Stimulated activated naive B cell treated with anti-CD40 and anti-IgM and Interleukin-4, amounts not matched to agents 10 μg/mL and 1 μg/mL and 100 μg/mL, for 72 hours (primary cell): ENCODE results near the gene PLPPR1.

Experiments used
- ATAC-seq, 2 donors: fragments of 150-1000 bp; cut with Tn5 transposase; replicated peaks; 2 replicates each; pipeline ENCODE4 v1.10.0; 2021; ENCODE audit warnings: moderate library complexity in 1 of 2
- DNase-seq: peaks from one replicate; pipeline ENCODE4 v3.0.0; 2021
- H3K27ac Mint-ChIP-seq: one replicate; pipeline ENCODE4 v1.8.0; 2022; ENCODE audit warnings: mild to moderate bottlenecking, mixed read lengths
- H3K27me3 Mint-ChIP-seq, 2 donors: one replicate each; pipeline ENCODE4 v1.8.0; 2022; ENCODE audit warnings: mixed read lengths in 2 of 2
- H3K36me3 Mint-ChIP-seq, 2 donors: one replicate each; pipeline ENCODE4 v1.8.0; 2022; ENCODE audit warnings: mixed read lengths in 2 of 2, mild to moderate bottlenecking in 1 of 2
- H3K4me1 Mint-ChIP-seq, 2 donors: one replicate each; pipeline ENCODE4 v1.8.0; 2022; ENCODE audit warnings: mixed read lengths in 2 of 2, mild to moderate bottlenecking in 1 of 2
- H3K4me3 Mint-ChIP-seq, 2 donors: one replicate each; pipeline ENCODE4 v1.8.0; 2022; ENCODE audit warnings: mild to moderate bottlenecking in 2 of 2, mixed read lengths in 2 of 2, moderate library complexity in 1 of 2
- H3K9me3 Mint-ChIP-seq, 2 donors: one replicate each; pipeline ENCODE4 v1.8.0; 2022; ENCODE audit warnings: mixed read lengths in 2 of 2, mild to moderate bottlenecking in 1 of 2

PLPPR1 gene

GRCh38 chr9:101165131-101165530, 136.6 kb downstream of the PLPPR1 start:
- ATAC-seq: no peak

GRCh38 chr9:101167490-101168134, 139.1 kb downstream of the PLPPR1 start:
- ATAC-seq: no peak
- Mint-ChIP-seq H3K27ac (no peak overlapping the region), H3K4me3 (no peak overlapping the region), H3K36me3 (no peaks in the 10 kb centered on the region), H3K9me3 (peaks cover 3 to 9% of the 10 kb centered on the region in 2 donors), H3K27me3 (peaks cover 0 to 3% of the 10 kb centered on the region in 2 donors), H3K4me1 (no peaks in the 10 kb centered on the region)
- no peak for DNase-seq

More at GRCh38 chr9:101165131-101165530, 136.6 kb downstream of the PLPPR1 start:
- H3K27me3 Mint-ChIP-seq: peaks cover 0 to 3% of the 10 kb centered on the region in 2 donors
- no peaks in the 10 kb centered on the region for H3K36me3 Mint-ChIP-seq
- H3K27ac Mint-ChIP-seq: no peak overlapping the region
- H3K4me3 Mint-ChIP-seq: no peak overlapping the region
- H3K4me1 Mint-ChIP-seq: no peaks in the 10 kb centered on the region
- no peak for DNase-seq
- peaks cover 2 to 4% of the 10 kb centered on the region in 2 donors for H3K9me3 Mint-ChIP-seq

- Mint-ChIP-seq H3K9me3 (peaks cover 5 to 9% of the 10 kb centered on the region in 2 donors), H3K36me3 (no peaks in the 10 kb centered on the region), H3K4me1 (no peaks in the 10 kb centered on the region), H3K27me3 (peaks cover 0 to 5% of the 10 kb centered on the region in 2 donors), H3K4me3 (no peak overlapping the region), H3K27ac (no peak overlapping the region)
- no peak for DNase-seq
- no peak for ATAC-seq
Measured at GRCh38 chr9:101172616-101173015, 144.1 kb downstream of the PLPPR1 start.

GRCh38 chr9:101173907-101174306, 145.4 kb downstream of the PLPPR1 start:
- H3K4me3 Mint-ChIP-seq: no peak overlapping the region
- no peak for DNase-seq
- H3K36me3 Mint-ChIP-seq: no peaks in the 10 kb centered on the region
- peaks cover 5 to 9% of the 10 kb centered on the region in 2 donors for H3K9me3 Mint-ChIP-seq
- H3K27me3 Mint-ChIP-seq: peaks cover 0 to 5% of the 10 kb centered on the region in 2 donors
- H3K27ac Mint-ChIP-seq: no peak overlapping the region
- no peak for ATAC-seq
- no peaks in the 10 kb centered on the region for H3K4me1 Mint-ChIP-seq

- Mint-ChIP-seq H3K9me3 (peaks cover 0 to 3% of the 10 kb centered on the region in 2 donors), H3K27ac (no peak overlapping the region), H3K4me3 (no peak overlapping the region), H3K27me3 (peaks cover 0 to 5% of the 10 kb centered on the region in 2 donors), H3K36me3 (no peaks in the 10 kb centered on the region), H3K4me1 (no peaks in the 10 kb centered on the region)
- no peak for DNase-seq
- no peak for ATAC-seq
Measured at GRCh38 chr9:101176384-101176783, 147.9 kb downstream of the PLPPR1 start.

- Mint-ChIP-seq H3K9me3 (peaks cover 2 to 4% of the 10 kb centered on the region in 2 donors), H3K27me3 (no peaks in the 10 kb centered on the region), H3K36me3 (no peaks in the 10 kb centered on the region), H3K4me1 (no peaks in the 10 kb centered on the region), H3K4me3 (no peak overlapping the region), H3K27ac (no peak overlapping the region)
- DNase-seq (no peak), ATAC-seq (no peak)
Measured at GRCh38 chr9:101184813-101185278, 156.3 kb downstream of the PLPPR1 start.

GRCh38 chr9:101191723-101192122, 163.2 kb downstream of the PLPPR1 start:
- Mint-ChIP-seq H3K27ac (no peak overlapping the region), H3K9me3 (no peaks in the 10 kb centered on the region)

GRCh38 chr9:101197026-101197425, 168.5 kb downstream of the PLPPR1 start:
- Mint-ChIP-seq H3K9me3 (no peaks in the 10 kb centered on the region), H3K4me1 (no peaks in the 10 kb centered on the region), H3K4me3 (no peak overlapping the region), H3K36me3 (no peaks in the 10 kb centered on the region), H3K27me3 (no peaks in the 10 kb centered on the region), H3K27ac (no peak overlapping the region)
- ATAC-seq: no peak
- no peak for DNase-seq

More at GRCh38 chr9:101191723-101192122, 163.2 kb downstream of the PLPPR1 start:
- DNase-seq (no peak), ATAC-seq (no peak)
- H3K4me3 Mint-ChIP-seq: no peak overlapping the region
- no peaks in the 10 kb centered on the region for H3K27me3 Mint-ChIP-seq
- H3K36me3 Mint-ChIP-seq: no peaks in the 10 kb centered on the region
- no peaks in the 10 kb centered on the region for H3K4me1 Mint-ChIP-seq

GRCh38 chr9:101200852-101201251, 172.3 kb downstream of the PLPPR1 start:
- H3K9me3 Mint-ChIP-seq: no peaks in the 10 kb centered on the region
- H3K4me3 Mint-ChIP-seq: no peak overlapping the region
- no peak for DNase-seq
- no peak overlapping the region for H3K27ac Mint-ChIP-seq
- H3K4me1 Mint-ChIP-seq: no peaks in the 10 kb centered on the region
- no peaks in the 10 kb centered on the region for H3K27me3 Mint-ChIP-seq
- no peaks in the 10 kb centered on the region for H3K36me3 Mint-ChIP-seq
- ATAC-seq: no peak

GRCh38 chr9:101201630-101202029, 173.1 kb downstream of the PLPPR1 start:
- no peaks in the 10 kb centered on the region for H3K9me3 Mint-ChIP-seq
- no peaks in the 10 kb centered on the region for H3K27me3 Mint-ChIP-seq
- ATAC-seq: no peak
- H3K4me3 Mint-ChIP-seq: no peak overlapping the region
- H3K27ac Mint-ChIP-seq: no peak overlapping the region
- H3K4me1 Mint-ChIP-seq: no peaks in the 10 kb centered on the region
- DNase-seq: no peak
- H3K36me3 Mint-ChIP-seq: no peaks in the 10 kb centered on the region

GRCh38 chr9:101209670-101210069, 181.1 kb downstream of the PLPPR1 start:
- no peak for ATAC-seq
- Mint-ChIP-seq H3K4me1 (no peaks in the 10 kb centered on the region), H3K9me3 (no peaks in the 10 kb centered on the region)

GRCh38 chr9:101212661-101213060, 184.1 kb downstream of the PLPPR1 start:
- H3K27me3 Mint-ChIP-seq: peaks cover 0 to 4% of the 10 kb centered on the region in 2 donors
- DNase-seq: no peak
- no peak for ATAC-seq
- no peak overlapping the region for H3K4me3 Mint-ChIP-seq
- no peaks in the 10 kb centered on the region for H3K9me3 Mint-ChIP-seq
- H3K36me3 Mint-ChIP-seq: no peaks in the 10 kb centered on the region
- H3K4me1 Mint-ChIP-seq: no peaks in the 10 kb centered on the region
- no peak overlapping the region for H3K27ac Mint-ChIP-seq

More at GRCh38 chr9:101209670-101210069, 181.1 kb downstream of the PLPPR1 start:
- Mint-ChIP-seq H3K27ac (no peak overlapping the region), H3K4me3 (no peak overlapping the region), H3K36me3 (no peaks in the 10 kb centered on the region), H3K27me3 (no peaks in the 10 kb centered on the region)
- no peak for DNase-seq

- Mint-ChIP-seq H3K27me3 (peaks cover 0 to 4% of the 10 kb centered on the region in 2 donors), H3K4me1 (no peaks in the 10 kb centered on the region), H3K9me3 (peaks cover 0 to 2% of the 10 kb centered on the region in 2 donors), H3K27ac (no peak overlapping the region), H3K4me3 (no peak overlapping the region), H3K36me3 (no peaks in the 10 kb centered on the region)
- ATAC-seq: no peak
- DNase-seq: no peak
Measured at GRCh38 chr9:101219030-101219429, 190.5 kb downstream of the PLPPR1 start.

- DNase-seq (no peak), ATAC-seq (no peak)
- peaks cover 0 to 2% of the 10 kb centered on the region in 2 donors for H3K9me3 Mint-ChIP-seq
- no peaks in the 10 kb centered on the region for H3K36me3 Mint-ChIP-seq
- no peak overlapping the region for H3K27ac Mint-ChIP-seq
- no peaks in the 10 kb centered on the region for H3K4me1 Mint-ChIP-seq
- peaks cover 0 to 4% of the 10 kb centered on the region in 2 donors for H3K27me3 Mint-ChIP-seq
- no peak overlapping the region for H3K4me3 Mint-ChIP-seq
Measured at GRCh38 chr9:101220341-101220740, 191.8 kb downstream of the PLPPR1 start.

GRCh38 chr9:101225271-101225670, 196.7 kb downstream of the PLPPR1 start:
- no peak for DNase-seq
- Mint-ChIP-seq H3K9me3 (peaks cover 0 to 2% of the 10 kb centered on the region in 2 donors), H3K27me3 (peaks cover 5 to 8% of the 10 kb centered on the region in 2 donors), H3K36me3 (no peaks in the 10 kb centered on the region), H3K4me3 (no peak overlapping the region), H3K4me1 (no peaks in the 10 kb centered on the region), H3K27ac (no peak overlapping the region)
- ATAC-seq: no peak
